Neuronal stem cell (in vitro differentiated cells): Measurements from ENCODE around the gene TBC1D22A.

Experiments
- DNase-seq: peaks from one replicate; pipeline ENCODE4 v3.0.0-alpha.2; 2013; ENCODE audit warnings: low spot score
- H2AFZ ChIP-seq: one replicate; pipeline ENCODE4 v1.6.1; 2013; ENCODE audit warnings: mild to moderate bottlenecking, low read length, inconsistent platforms
- H2AK5ac ChIP-seq: 2 replicates; pipeline ENCODE4 v1.6.1; 2013; ENCODE audit warnings: low read depth, mild to moderate bottlenecking, inconsistent platforms, low read length, moderate library complexity, mixed read lengths
- H2BK120ac ChIP-seq: 2 replicates; pipeline ENCODE4 v1.6.1; 2013; ENCODE audit warnings: low read depth, mild to moderate bottlenecking, inconsistent platforms, low read length, moderate library complexity, mixed read lengths
- H2BK12ac ChIP-seq: one replicate; pipeline ENCODE4 v1.6.1; 2013; ENCODE audit warnings: low read length, inconsistent platforms
- H2BK15ac ChIP-seq: 2 replicates; pipeline ENCODE4 v1.6.1; 2013; ENCODE audit warnings: mild to moderate bottlenecking, low read length, inconsistent platforms, mixed read lengths
- H2BK5ac ChIP-seq: one replicate; pipeline ENCODE4 v1.6.1; 2013; ENCODE audit warnings: inconsistent platforms, mild to moderate bottlenecking, low read length, moderate library complexity
- H3K14ac ChIP-seq: one replicate; pipeline ENCODE4 v1.6.1; 2013; ENCODE audit warnings: low read length, inconsistent platforms
- H3K18ac ChIP-seq: 2 replicates; pipeline ENCODE4 v1.6.1; 2013; ENCODE audit warnings: low read length, inconsistent platforms
- H3K23ac ChIP-seq: 2 replicates; pipeline ENCODE4 v1.6.1; 2013; ENCODE audit warnings: low read depth, mild to moderate bottlenecking, mixed read lengths, low read length, inconsistent platforms; ENCODE audit not compliant: poor library complexity
- H3K27ac ChIP-seq: replicated peaks from 3 replicates; pipeline ENCODE4 v1.5.1; 2013; ENCODE audit warnings: low read length, inconsistent platforms
- H3K27me3 ChIP-seq, 3 experiments: 2 replicates each; pipeline ENCODE4 v1.6.1; 2013; ENCODE audit warnings: low read length in 3 of 3, mild to moderate bottlenecking in 2 of 3, inconsistent platforms in 1 of 3, low read depth in 1 of 3, mixed read lengths in 1 of 3, moderate library complexity in 1 of 3; ENCODE audit not compliant: control insufficient read depth in 3 of 3, insufficient read depth in 3 of 3
- H3K36me3 ChIP-seq, 2 donors: replicated peaks in 1 of 2; 2 replicates each; pipeline ENCODE4 v1.6.1; 2013; ENCODE audit warnings: low read length in 2 of 2; ENCODE audit not compliant: control insufficient read depth in 2 of 2, insufficient read depth in 2 of 2
- H3K4ac ChIP-seq: 2 replicates; pipeline ENCODE4 v1.6.1; 2013; ENCODE audit warnings: inconsistent platforms, mild to moderate bottlenecking, low read length, moderate library complexity
- H3K4me1 ChIP-seq, 2 donors: 1 replicate in 1 of 2; 2 replicates in 1 of 2; pipeline ENCODE4 v1.6.1; 2013; ENCODE audit warnings: low read length in 2 of 2, low read depth in 1 of 2; ENCODE audit not compliant: control insufficient read depth in 2 of 2, insufficient read depth in 1 of 2
- H3K4me2 ChIP-seq: one replicate; pipeline ENCODE4 v1.6.1; 2013; ENCODE audit warnings: mild to moderate bottlenecking, low read length, inconsistent platforms; ENCODE audit not compliant: insufficient read depth, poor library complexity, severe bottlenecking
- H3K4me3 ChIP-seq, 2 donors: 2 replicates each; pipeline ENCODE4 v1.5.1; 2013; ENCODE audit warnings: low read length in 2 of 2, mild to moderate bottlenecking in 2 of 2, inconsistent platforms in 1 of 2, moderate library complexity in 1 of 2
- H3K79me1 ChIP-seq: one replicate; pipeline ENCODE4 v1.6.1; 2013; ENCODE audit warnings: low read depth, mild to moderate bottlenecking, inconsistent platforms, low read length, moderate library complexity
- H3K9ac ChIP-seq: one replicate; pipeline ENCODE4 v1.6.1; 2013; ENCODE audit warnings: mild to moderate bottlenecking, low read depth, low read length, inconsistent platforms; ENCODE audit not compliant: poor library complexity
- H3K9me3 ChIP-seq, 2 donors: replicated peaks in 1 of 2; 2 replicates each; pipeline versions ENCODE3 to v1.6.1; 2013; ENCODE audit warnings: low read length in 2 of 2, mild to moderate bottlenecking in 2 of 2, inconsistent platforms in 1 of 2, low read depth in 1 of 2, mixed read lengths in 1 of 2, moderate library complexity in 1 of 2; ENCODE audit not compliant: control insufficient read depth in 2 of 2, insufficient read depth in 1 of 2
- H4K8ac ChIP-seq: one replicate; pipeline ENCODE4 v1.6.1; 2013; ENCODE audit warnings: low read depth, mild to moderate bottlenecking, inconsistent platforms, low read length, moderate library complexity
- H4K91ac ChIP-seq: one replicate; pipeline ENCODE4 v1.6.1; 2013; ENCODE audit warnings: low read length, low read depth, mild to moderate bottlenecking, inconsistent platforms; ENCODE audit not compliant: poor library complexity
- WGBS, 2 donors: extraction: QIAGEN DNeasy Blood & Tissue Kit; methylation state at CpG; one replicate each; pipeline ENCODE4 v1.1.7; 2013; ENCODE audit warnings: missing lambda C conversion rate in 2 of 2, mixed read lengths in 1 of 2; ENCODE audit not compliant: insufficient read length in 2 of 2, insufficient replicate concordance in 1 of 2; ENCODE audit errors: extremely low coverage in 2 of 2; 5-methylcytosine and 5-hydroxymethylcytosine counted together

Gene TBC1D22A

GRCh38 chr22:47171441-47172221, 409.2 kb downstream of the TBC1D22A start:
- Histone ChIP-seq H3K4ac (no peak overlapping the region), H2BK15ac (no peak overlapping the region), H4K91ac (no peak overlapping the region), H3K79me1 (peaks cover 4% of the 10 kb centered on the region), H4K8ac (no peak overlapping the region), H3K27me3 (no peaks in the 10 kb centered on the region), H3K4me2 (no peak overlapping the region), H2AK5ac (no peak overlapping the region), H2BK5ac (no peak overlapping the region), H3K23ac (peak overlapping the region; percentile 55), H3K18ac (no peak overlapping the region), H2BK12ac (no peak overlapping the region), H3K9me3 (peaks cover 2 to 13% of the 10 kb centered on the region in 2 donors), H3K27ac (no peak overlapping the region), H2AFZ (no peak overlapping the region), H3K9ac (no peak overlapping the region), H3K4me1 (no peaks in the 10 kb centered on the region), H3K14ac (peak overlapping the region; percentile 47), H3K4me3 (no peak overlapping the region), H2BK120ac (no peak overlapping the region), H3K36me3 (no peaks in the 10 kb centered on the region)
- no CpG with 5 or more reads among the region's 20 CpGs for WGBS, 2 donors
- no peak for DNase-seq

- Histone ChIP-seq H3K27me3 (no peaks in the 10 kb centered on the region), H3K9ac (peak overlapping the region; percentile 3), H3K4me1 (no peaks in the 10 kb centered on the region), H2AK5ac (peak overlapping the region; percentile 10), H4K91ac (no peak overlapping the region), H2BK15ac (no peak overlapping the region), H3K36me3 (no peaks in the 10 kb centered on the region), H3K4me3 (no peak overlapping the region), H3K79me1 (peaks cover 4% of the 10 kb centered on the region), H2BK12ac (no peak overlapping the region), H2BK5ac (peak overlapping the region; percentile 39), H3K23ac (no peak overlapping the region), H3K27ac (no peak overlapping the region), H4K8ac (no peak overlapping the region), H3K4ac (no peak overlapping the region), H2AFZ (no peak overlapping the region), H3K18ac (peak overlapping the region; percentile 57), H3K4me2 (no peak overlapping the region), H3K14ac (peak overlapping the region; percentile 56), H3K9me3 (peaks cover under 1 to 4% of the 10 kb centered on the region in 2 donors), H2BK120ac (no peak overlapping the region)
- WGBS, 2 donors, result no CpG with 5 or more reads among the region's 21 CpGs
- DNase-seq, result no peak
Measured at GRCh38 chr22:47172771-47173534, 410.5 kb downstream of the TBC1D22A start.

- Histone ChIP-seq H3K4me1 (no peaks in the 10 kb centered on the region), H4K8ac (no peak overlapping the region), H3K14ac (peak overlapping the region; percentile 56), H2BK15ac (no peak overlapping the region), H3K18ac (peak overlapping the region; percentile 64), H3K27me3 (no peaks in the 10 kb centered on the region), H2BK120ac (no peak overlapping the region), H2AFZ (no peak overlapping the region), H2BK12ac (no peak overlapping the region), H3K23ac (no peak overlapping the region), H3K79me1 (peaks cover 4% of the 10 kb centered on the region), H3K4me3 (no peak overlapping the region), H3K9me3 (peaks cover 0 to 4% of the 10 kb centered on the region in 2 donors), H3K4me2 (no peak overlapping the region), H3K36me3 (no peaks in the 10 kb centered on the region), H3K4ac (no peak overlapping the region), H2BK5ac (peak overlapping the region; percentile 39), H4K91ac (no peak overlapping the region), H2AK5ac (no peak overlapping the region), H3K27ac (no peak overlapping the region), H3K9ac (no peak overlapping the region)
- WGBS, 2 donors, result no CpG with 5 or more reads among the region's 17 CpGs
- no peak for DNase-seq
Measured at GRCh38 chr22:47173535-47174021, 411.1 kb downstream of the TBC1D22A start.

GRCh38 chr22:47174096-47174495, 411.6 kb downstream of the TBC1D22A start:
- H3K36me3 ChIP-seq, result no peaks in the 10 kb centered on the region
- H3K14ac ChIP-seq, result no peak overlapping the region
- H3K27ac ChIP-seq, result no peak overlapping the region
- H3K23ac ChIP-seq, result no peak overlapping the region
- peak overlapping the region; percentile 76 for H3K4ac ChIP-seq
- H4K91ac ChIP-seq, result no peak overlapping the region
- H3K4me1 ChIP-seq, result no peaks in the 10 kb centered on the region
- no peak overlapping the region for H3K4me2 ChIP-seq
- H2BK120ac ChIP-seq, result no peak overlapping the region
- H2BK5ac ChIP-seq, result no peak overlapping the region
- no peak overlapping the region for H3K18ac ChIP-seq
- no peak overlapping the region for H3K4me3 ChIP-seq
- no peak overlapping the region for H2BK15ac ChIP-seq
- WGBS, 2 donors, result no CpG with 5 or more reads among the region's 21 CpGs
- no peak overlapping the region for H2BK12ac ChIP-seq
- no peak overlapping the region for H4K8ac ChIP-seq
- peaks cover 0 to 4% of the 10 kb centered on the region in 2 donors for H3K9me3 ChIP-seq
- H3K27me3 ChIP-seq, result no peaks in the 10 kb centered on the region
- H2AFZ ChIP-seq, result no peak overlapping the region
- no peak overlapping the region for H3K9ac ChIP-seq
- DNase-seq, result no peak
- no peak overlapping the region for H2AK5ac ChIP-seq
- peaks cover 4% of the 10 kb centered on the region for H3K79me1 ChIP-seq
